Ureter (tissue), 1 donor: ENCODE measurements around the gene COX17. TPM values are rescaled to one million over a fixed set of nuclear protein-coding genes. Genes with fewer than 3 reads are reported as not detected.

Experiments
- DNase-seq: peaks from one replicate; pipeline ENCODE4 v3.0.0-alpha.2; 2020; ENCODE audit warnings: low spot score
- total RNA-seq: library from RNA; stranded (reverse); gene quantifications from one replicate; pipeline ENCODE4 v1.2.4, GENCODE V29; 2023
- donor health status: DM: yes; HTN: yes; CAD: no.

The COX17 gene
- total RNA-seq, 1 donor from 2014 or later, result 29.7 TPM

DNA sequence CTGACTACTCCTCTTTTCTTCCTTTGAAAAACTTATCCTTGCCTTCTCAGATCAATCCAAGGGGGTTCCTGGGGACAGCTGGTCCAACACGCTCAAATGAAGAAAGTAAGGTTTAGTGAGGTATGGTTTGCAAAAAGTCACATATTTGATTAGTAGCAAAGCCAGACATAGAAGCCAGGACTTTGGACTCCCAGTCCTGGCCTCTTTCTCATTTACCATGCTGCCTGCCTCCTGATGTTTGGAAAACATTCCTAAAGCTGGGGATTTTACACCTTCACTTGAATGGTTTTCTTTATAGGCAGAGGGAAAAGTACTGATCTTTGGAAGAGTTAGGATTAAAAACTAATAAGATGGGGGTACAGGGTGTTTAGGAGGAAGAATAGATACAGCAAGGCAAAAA lies 31.4 kb downstream of the COX17 start:
- no peak for DNase-seq

DNA sequence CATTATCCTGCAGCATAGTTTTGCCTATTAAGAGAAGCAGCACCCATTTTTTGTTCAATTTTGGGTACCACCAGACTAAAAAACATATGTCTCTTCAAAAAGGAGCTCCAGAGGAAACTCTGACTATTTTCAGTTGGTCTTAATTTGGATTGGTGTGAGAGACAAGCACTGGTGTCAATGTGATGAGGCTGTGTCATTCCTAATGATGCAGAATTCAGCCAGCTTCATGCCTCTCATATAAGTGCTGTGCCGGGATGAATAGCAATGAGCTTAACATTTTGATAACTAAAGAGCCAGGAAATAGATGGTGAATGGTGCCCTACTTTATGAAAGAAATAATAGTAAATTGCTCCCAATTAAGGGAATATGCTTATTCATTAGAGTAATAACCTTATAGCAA lies 32.7 kb downstream of the COX17 start:
- DNase-seq, result no peak

- DNase-seq, result no peak
These were observed 33.7 kb downstream of the COX17 start for GRCh38 chr3:119643528-119643927.

DNA sequence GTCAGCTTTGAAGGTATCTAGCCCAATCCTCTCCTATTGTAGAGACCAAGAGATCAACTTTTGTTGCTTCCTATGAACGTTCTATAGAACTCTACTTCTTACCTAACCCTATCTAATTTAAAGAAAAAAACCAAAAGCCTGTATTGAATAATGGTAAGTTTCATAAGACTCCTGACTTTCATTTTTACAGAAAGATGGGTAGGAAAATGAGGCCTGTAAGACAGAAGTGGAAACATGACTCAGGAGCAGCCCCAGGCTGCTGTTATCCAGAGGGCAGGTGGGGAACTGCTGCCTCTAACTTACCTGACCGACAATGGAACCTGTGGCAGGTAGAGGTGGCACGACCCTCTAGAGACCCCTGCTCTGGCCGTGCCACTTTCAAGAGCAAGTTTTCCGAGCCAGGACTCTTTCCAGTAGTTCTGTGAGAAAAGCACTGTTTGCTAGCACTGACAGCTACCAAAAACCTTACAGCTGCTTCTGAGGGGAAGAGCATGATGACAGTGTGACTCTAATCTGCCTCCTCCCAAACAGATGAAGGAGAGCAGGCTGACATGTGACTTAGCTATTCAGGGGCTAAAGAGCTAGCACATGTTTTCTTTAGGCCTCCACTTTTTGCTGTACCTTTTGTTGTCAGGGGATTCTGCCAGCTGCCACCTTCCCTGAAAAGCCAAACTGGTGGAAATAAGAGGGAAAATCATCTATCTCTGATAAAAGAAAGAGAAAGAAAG lies 34.3 kb downstream of the COX17 start:
- no peak for DNase-seq

GRCh38 chr3:119641416-119641815 lies 35.8 kb downstream of the COX17 start:
- no peak for DNase-seq

- DNase-seq, result no peak
These were observed 37.5 kb downstream of the COX17 start for GRCh38 chr3:119639494-119640350.

DNA sequence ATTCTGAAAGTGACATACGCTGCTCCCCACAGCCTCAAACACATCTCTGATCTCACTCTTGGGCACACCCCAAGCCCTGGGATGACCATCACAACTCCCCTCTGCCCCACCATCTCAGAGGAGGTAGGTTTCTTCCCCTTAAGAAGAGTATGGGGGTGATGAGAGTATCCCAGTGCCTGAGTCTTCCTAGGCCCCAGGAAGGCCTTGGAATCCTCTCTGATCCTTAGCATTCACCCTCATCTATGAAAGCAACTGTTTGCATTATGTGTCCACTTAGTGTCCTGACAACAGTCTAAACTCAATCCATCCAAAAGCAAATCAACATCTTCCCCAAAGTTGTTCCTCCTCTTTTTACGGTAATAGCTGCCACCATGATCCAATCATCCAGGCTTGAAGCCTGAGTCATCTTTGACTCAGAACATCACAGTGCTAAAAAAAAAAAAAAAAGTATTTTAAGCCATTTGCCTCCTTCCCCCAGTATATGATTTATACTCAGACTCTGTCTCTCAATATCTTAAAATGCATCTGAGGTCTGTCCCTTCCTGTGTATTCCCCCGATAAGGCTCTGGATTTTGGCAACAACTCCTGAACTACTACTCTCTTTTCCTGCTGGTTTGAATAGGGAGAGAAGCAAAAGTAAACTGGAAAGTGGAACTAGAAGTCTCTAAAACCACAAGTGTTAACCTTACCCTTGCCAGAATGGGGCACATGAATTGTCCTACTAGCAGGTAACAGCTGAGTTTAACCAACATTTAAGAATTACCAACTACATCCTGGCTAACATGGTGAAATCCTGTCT lies 39.3 kb downstream of the COX17 start:
- no peak for DNase-seq

- no peak for DNase-seq
These were observed 40.2 kb downstream of the COX17 start for GRCh38 chr3:119636891-119637611.

GRCh38 chr3:119636249-119636648 lies 41.0 kb downstream of the COX17 start:
- no peak for DNase-seq

DNA sequence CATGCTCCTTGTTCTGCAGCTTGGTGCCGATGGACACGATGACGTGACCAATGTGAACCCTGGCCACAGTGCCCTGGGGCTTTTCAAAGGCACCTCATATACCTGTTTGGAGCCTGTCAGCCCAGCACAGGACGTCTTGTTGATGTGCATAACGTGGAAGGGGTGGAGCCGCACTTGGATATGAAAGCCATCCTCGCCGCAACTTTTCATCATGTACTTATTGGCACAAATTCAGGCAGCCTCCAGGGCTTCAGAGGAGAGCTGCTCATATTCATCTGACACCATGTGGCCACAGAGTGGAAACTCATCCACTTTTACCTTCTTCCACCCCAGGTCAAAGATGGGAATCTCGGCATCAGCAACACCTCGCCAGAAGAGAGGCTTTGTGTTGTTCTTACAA lies 41.5 kb downstream of the COX17 start:
- DNase-seq, result no peak

DNA sequence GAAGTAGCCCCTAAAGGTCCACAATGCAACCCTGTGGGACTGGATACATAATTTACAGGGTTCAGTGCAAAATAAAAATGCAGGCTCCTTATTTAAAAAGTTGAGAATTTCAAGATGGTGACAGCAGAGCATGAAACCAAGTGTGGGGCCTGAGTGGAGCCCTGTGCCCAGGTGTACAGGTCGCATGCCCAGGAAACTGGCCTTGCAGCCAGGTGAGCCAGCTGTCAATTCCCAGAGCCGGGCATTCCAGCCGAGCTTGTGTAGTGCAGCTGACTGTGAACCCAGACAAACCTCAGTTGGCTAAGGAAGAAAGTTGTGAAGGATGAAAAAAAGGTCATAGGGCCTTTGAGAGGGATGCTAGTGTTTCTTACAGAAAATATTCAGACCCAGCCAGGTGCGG lies 44.4 kb downstream of the COX17 start:
- DNase-seq, result no peak

- no peak for DNase-seq
These were observed 45.0 kb downstream of the COX17 start for GRCh38 chr3:119632216-119632615.

GRCh38 chr3:119631516-119631915 lies 45.7 kb downstream of the COX17 start:
- DNase-seq, result no peak

GRCh38 chr3:119630880-119631329 lies 46.3 kb downstream of the COX17 start:
- no peak for DNase-seq

- DNase-seq, result no peak
These were observed 46.9 kb downstream of the COX17 start for GRCh38 chr3:119630128-119630879.

- no peak for DNase-seq
These were observed 48.3 kb downstream of the COX17 start for GRCh38 chr3:119628816-119629445.

DNA sequence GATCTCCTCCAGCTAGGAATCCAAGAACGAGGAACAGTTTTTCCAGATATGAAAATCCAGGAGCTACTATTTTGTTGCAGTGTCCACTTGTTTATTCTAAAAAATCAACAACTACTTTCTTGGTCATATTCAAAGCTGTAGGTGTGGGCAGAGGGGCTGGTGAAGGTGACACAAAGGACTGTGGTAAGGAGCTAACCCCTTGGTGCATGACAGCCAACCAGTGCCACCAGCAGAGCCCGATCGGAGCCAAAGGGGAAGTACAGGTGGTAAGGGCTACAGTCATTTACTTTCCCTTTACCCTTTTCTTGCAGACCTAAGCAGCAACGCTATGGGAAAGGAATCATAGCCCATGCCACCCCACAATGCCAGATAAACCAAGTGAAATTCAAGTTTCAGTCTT lies 48.8 kb downstream of the COX17 start:
- no peak for DNase-seq

DNA sequence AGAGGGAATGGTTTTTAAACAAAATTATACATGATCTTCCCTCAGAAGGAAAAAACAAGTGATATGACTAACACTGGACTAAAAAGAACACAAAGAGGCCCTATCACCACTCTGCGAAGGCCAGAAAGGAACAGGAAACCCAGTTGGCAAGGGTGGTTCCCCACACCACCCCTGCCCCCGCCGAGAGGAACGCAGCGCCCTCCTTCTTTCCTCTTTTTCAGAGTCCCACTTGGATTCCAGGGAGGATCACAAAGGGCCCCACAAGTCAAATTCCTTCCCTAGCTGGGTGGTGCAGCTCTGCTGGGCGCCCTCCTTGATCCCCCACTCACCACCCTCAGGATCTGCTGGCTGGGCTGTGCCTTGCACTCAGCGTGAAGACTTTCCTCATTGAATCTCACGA lies 49.7 kb downstream of the COX17 start:
- no peak for DNase-seq

- DNase-seq, result no peak
These were observed 51.0 kb downstream of the COX17 start for GRCh38 chr3:119626196-119626595.

DNA sequence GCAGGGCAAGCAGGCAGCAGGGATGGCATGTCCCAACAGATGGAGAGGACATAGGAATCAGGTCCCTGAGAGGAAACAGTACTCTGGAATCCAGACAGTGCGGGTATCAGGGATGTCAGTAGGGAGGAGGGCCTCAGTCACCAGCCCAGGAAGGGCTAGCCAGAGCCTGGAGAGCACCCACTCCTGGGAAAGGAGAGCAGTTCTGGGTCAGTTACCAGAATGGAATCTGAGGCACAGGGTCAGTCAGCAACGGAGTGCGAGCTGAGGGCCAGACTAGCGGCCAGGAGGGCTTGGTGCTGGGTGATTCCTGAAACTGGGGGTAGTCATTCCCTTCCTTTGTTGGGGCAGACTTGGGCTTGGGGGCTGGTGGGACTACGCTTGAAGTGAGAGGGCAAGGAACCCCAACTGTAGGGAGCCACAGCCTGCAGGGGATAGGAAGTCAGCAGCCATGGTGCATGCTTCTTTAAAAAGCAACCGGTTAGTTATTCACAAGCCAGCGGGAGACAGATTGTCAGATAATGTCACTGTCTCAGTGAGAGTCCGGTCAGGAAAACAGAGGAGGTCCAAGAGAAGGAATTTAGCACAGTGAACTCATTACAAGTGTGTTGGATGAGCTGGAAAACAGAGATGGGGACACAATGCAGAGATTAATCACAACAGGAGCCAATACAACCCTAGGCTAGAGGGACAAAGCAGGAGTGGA lies 51.6 kb downstream of the COX17 start:
- no peak for DNase-seq
